ENCODE results near the gene TBX4. TPM values are rescaled to one million over a fixed set of nuclear protein-coding genes. Genes with fewer than 3 reads are reported as not detected.

TBX4 gene
- total RNA-seq, 4 donors from 2014 or later = not detected

GRCh38 chr17:61499632-61500031, 47.4 kb downstream of the TBX4 start:
- no peak for DNase-seq
- Histone ChIP-seq H3K36me3 (no peaks in the 10 kb centered on the region), H3K4me3 (no peak overlapping the region), H3K27ac (no peak overlapping the region), H3K27me3 (no peaks in the 10 kb centered on the region), H3K4me1 (no peaks in the 10 kb centered on the region), H3K9me3 (no peaks in the 10 kb centered on the region)
- intact Hi-C loops (cut with DNase I; ENCODE audit: low total_unique reads) = no loop called here
- TF ChIP-seq POLR2A (IDR thresholded peaks at IDR 0.05) (no peak), CTCF (IDR thresholded peaks at IDR 0.05) (no peak)

GRCh38 chr17:61500287-61500686, 48.1 kb downstream of the TBX4 start:
- TF ChIP-seq POLR2A (IDR thresholded peaks at IDR 0.05) (no peak), CTCF (IDR thresholded peaks at IDR 0.05) (no peak)
- intact Hi-C loops (cut with DNase I; ENCODE audit: low total_unique reads) = no loop called here
- no peaks in the 10 kb centered on the region for H3K4me1 ChIP-seq

GRCh38 chr17:61502292-61502691, 50.1 kb downstream of the TBX4 start:
- intact Hi-C loops (cut with DNase I; ENCODE audit: low total_unique reads) = no loop called here
- Histone ChIP-seq H3K27me3 (no peaks in the 10 kb centered on the region), H3K9me3 (no peaks in the 10 kb centered on the region), H3K4me3 (no peak overlapping the region), H3K4me1 (no peaks in the 10 kb centered on the region), H3K36me3 (no peaks in the 10 kb centered on the region), H3K27ac (no peak overlapping the region)
- DNase-seq = no peak
- TF ChIP-seq POLR2A (IDR thresholded peaks at IDR 0.05) = no peak
- no peak for TF ChIP-seq CTCF (IDR thresholded peaks at IDR 0.05)

More at GRCh38 chr17:61500287-61500686, 48.1 kb downstream of the TBX4 start:
- no peak for DNase-seq
- no peaks in the 10 kb centered on the region for H3K27me3 ChIP-seq
- no peak overlapping the region for H3K4me3 ChIP-seq
- H3K27ac ChIP-seq = no peak overlapping the region
- no peaks in the 10 kb centered on the region for H3K36me3 ChIP-seq
- no peaks in the 10 kb centered on the region for H3K9me3 ChIP-seq

- Histone ChIP-seq H3K36me3 (no peaks in the 10 kb centered on the region), H3K27ac (no peak overlapping the region), H3K27me3 (no peaks in the 10 kb centered on the region), H3K4me3 (no peak overlapping the region), H3K4me1 (no peaks in the 10 kb centered on the region), H3K9me3 (no peaks in the 10 kb centered on the region)
- no peak for DNase-seq
- intact Hi-C loops (cut with DNase I; ENCODE audit: low total_unique reads) = no loop called here
- no peak for TF ChIP-seq POLR2A (IDR thresholded peaks at IDR 0.05)
- no peak for TF ChIP-seq CTCF (IDR thresholded peaks at IDR 0.05)
Observed at GRCh38 chr17:61503961-61504360, 51.7 kb downstream of the TBX4 start.

- Histone ChIP-seq H3K9me3 (no peaks in the 10 kb centered on the region), H3K27ac (no peak overlapping the region), H3K4me3 (no peak overlapping the region), H3K27me3 (no peaks in the 10 kb centered on the region), H3K4me1 (no peaks in the 10 kb centered on the region), H3K36me3 (no peaks in the 10 kb centered on the region)
- DNase-seq = no peak
- intact Hi-C loops (cut with DNase I; ENCODE audit: low total_unique reads) = no loop called here
- TF ChIP-seq POLR2A (IDR thresholded peaks at IDR 0.05) (no peak), CTCF (IDR thresholded peaks at IDR 0.05) (no peak)
Observed at GRCh38 chr17:61504697-61505096, 52.5 kb downstream of the TBX4 start.
